HepG2 (cell line): Measurements from ENCODE around the gene PLG. TPM values are rescaled to one million over a fixed set of nuclear protein-coding genes. Genes with fewer than 3 reads are reported as not detected.

Experiments
- ATAC-seq: fragments of 200-7000 bp; cut with Tn5 transposase; 3 replicates; pipeline ENCODE4 v1.9.1; 2020; ENCODE audit warnings: mild to moderate bottlenecking, moderate library complexity
- BruUV-seq: library from RNA; stranded (reverse); fragments of 400-500 nt; replicated peaks from 2 replicates; lab custom pipeline; 2021; lab: Mats Ljungman, UMichigan
- CTCF ChIA-PET: fragments of 300-600 bp; formaldehyde crosslinking; extraction: SDS; loops from one replicate; lab custom pipeline; 2021; ENCODE audit warnings: low total read pairs, inconsistent platforms, low intra/inter-chr PET ratio; lab: Yijun Ruan, JAX
- POLR2A ChIA-PET: fragments of 350-600 bp; sonication (Branson Sonifier 250); formaldehyde crosslinking; loops from one replicate; lab custom pipeline; 2020; ENCODE audit warnings: antibody characterized with exemption, inconsistent platforms; lab: Yijun Ruan, JAX
- DNase-seq: peaks from one replicate; pipeline ENCODE4 v3.0.0-alpha.2; 2015; ENCODE audit warnings: low spot score
- FAIRE-seq: peaks from 3 replicates; lab custom pipeline; 2011; peaks lifted over from hg19 to GRCh38; lab: Jason Lieb, UNC
- H2AFZ ChIP-seq: one replicate; pipeline ENCODE4 v1.6.1; 2011; ENCODE audit warnings: low read length, inconsistent platforms
- H3K27ac ChIP-seq: fragments of 300-600 bp; 3 replicates; pipeline ENCODE4 v1.8.0; 2011; ENCODE audit warnings: mixed run types, mild to moderate bottlenecking, mixed read lengths, low read length, inconsistent platforms; ENCODE audit not compliant: insufficient read depth; ENCODE audit errors: extremely low read length
- H3K27me3 ChIP-seq, 2 experiments: fragments of 200-600 bp in 1 of 2; 2 replicates in 1 of 2; 3 replicates in 1 of 2; pipeline versions ENCODE4 v1.6.0 to v1.8.0; 2011; ENCODE audit warnings: low read length in 2 of 2, mild to moderate bottlenecking in 2 of 2, moderate library complexity in 2 of 2, inconsistent platforms in 1 of 2; ENCODE audit not compliant: insufficient read depth in 2 of 2, control insufficient read depth in 1 of 2
- H3K36me3 ChIP-seq, 2 experiments: fragments of 200-600 bp in 1 of 2; replicated peaks in 1 of 2; 2 replicates in 1 of 2; 3 replicates in 1 of 2; pipeline versions ENCODE4 v1.5.1 to v1.8.0; 2011; ENCODE audit warnings: low read length in 2 of 2, inconsistent platforms in 1 of 2; ENCODE audit not compliant: insufficient read depth in 2 of 2, control insufficient read depth in 1 of 2
- H3K4me1 ChIP-seq: 2 replicates; pipeline ENCODE4 v1.5.1; 2012; ENCODE audit warnings: low read length, inconsistent platforms; ENCODE audit not compliant: insufficient read depth
- H3K4me2 ChIP-seq: 2 replicates; pipeline ENCODE4 v1.6.0; 2011; ENCODE audit warnings: low read depth, low read length, inconsistent platforms
- H3K4me3 ChIP-seq, 3 experiments: fragments of 200-600 bp in 1 of 3; sonication (generic), shearing (Covaris generic) in 1 of 3; replicated peaks in 1 of 3; 2 replicates each; pipeline ENCODE4 v1.5.1; 2011 to 2016; ENCODE audit warnings: low read length in 3 of 3, inconsistent platforms in 2 of 3, low read depth in 2 of 3, mild to moderate bottlenecking in 2 of 3, control low read depth in 1 of 3, mixed read lengths in 1 of 3; ENCODE audit not compliant: insufficient read depth in 1 of 3
- H3K79me2 ChIP-seq: one replicate; pipeline ENCODE4 v1.6.1; 2011; ENCODE audit warnings: low read length, inconsistent platforms; ENCODE audit not compliant: insufficient read depth
- H3K9ac ChIP-seq: 2 replicates; pipeline ENCODE4 v1.6.0; 2011; ENCODE audit warnings: mild to moderate bottlenecking, low read depth, low read length, inconsistent platforms; ENCODE audit not compliant: insufficient read depth
- H3K9me3 ChIP-seq: 2 replicates; pipeline ENCODE4 v1.5.1; 2012; ENCODE audit warnings: mild to moderate bottlenecking, low read length
- H4K20me1 ChIP-seq: 2 replicates; pipeline ENCODE4 v1.6.0; 2011; ENCODE audit warnings: inconsistent platforms, mild to moderate bottlenecking, low read length, moderate library complexity; ENCODE audit not compliant: insufficient read depth
- ATF4 ChIP-seq, 2 experiments: fragments of 450-650 bp in 1 of 2; sonication (generic) in 1 of 2; formaldehyde crosslinking; IDR thresholded peaks; 2 replicates each; pipeline versions ENCODE4 v1.5.0 to v1.8.0; 2020 to 2022; ENCODE audit warnings: mild to moderate bottlenecking in 1 of 2, missing genetic modification reagents in 1 of 2
- FOXA1 ChIP-seq, 2 experiments: fragments of 450-650 bp in 1 of 2; sonication (generic) in 1 of 2; formaldehyde crosslinking in 1 of 2; IDR thresholded peaks; 2 replicates each; pipeline versions ENCODE4 v1.4.0 to v1.6.1; 2016 to 2020; ENCODE audit warnings: missing genetic modification reagents in 1 of 2
- HMGXB3 ChIP-seq: sonication (generic); formaldehyde crosslinking; IDR thresholded peaks from 2 replicates; pipeline ENCODE4 v1.4.0; 2020; ENCODE audit warnings: missing genetic modification reagents, borderline replicate concordance
- NRL ChIP-seq: sonication (generic); formaldehyde crosslinking; IDR thresholded peaks from 2 replicates; pipeline ENCODE4 v1.5.0; 2020; ENCODE audit warnings: missing genetic modification reagents, mild to moderate bottlenecking, moderate library complexity, borderline replicate concordance
- SNRNP70 ChIP-seq: fragments of 200-400 bp; formaldehyde crosslinking; IDR thresholded peaks from 2 replicates; pipeline ENCODE4 v1.6.1; 2017; ENCODE audit warnings: mild to moderate bottlenecking, low read depth, low read length, moderate library complexity
- SRSF9 ChIP-seq: fragments of 200-400 bp; formaldehyde crosslinking; IDR thresholded peaks from 2 replicates; pipeline ENCODE4 v1.6.1; 2018; ENCODE audit warnings: borderline replicate concordance, mild to moderate bottlenecking, low read depth, low read length; ENCODE audit not compliant: insufficient read depth, poor library complexity, severe bottlenecking
- ZBTB49 ChIP-seq: sonication (generic); formaldehyde crosslinking; IDR thresholded peaks from 2 replicates; pipeline ENCODE4 v1.4.0; 2020; ENCODE audit warnings: missing genetic modification reagents, borderline replicate concordance
- ZNF496 ChIP-seq: sonication (generic); formaldehyde crosslinking; IDR thresholded peaks from 2 replicates; pipeline ENCODE4 v1.8.1; 2023; ENCODE audit warnings: mild to moderate bottlenecking, moderate library complexity, missing genetic modification reagents; ENCODE audit not compliant: insufficient replicate concordance
- ZNF557 ChIP-seq: sonication (generic); formaldehyde crosslinking; IDR thresholded peaks from 2 replicates; pipeline ENCODE4 v1.4.0; 2020; ENCODE audit warnings: missing genetic modification reagents
- ZNF788 ChIP-seq: sonication (generic); formaldehyde crosslinking; IDR thresholded peaks from 2 replicates; pipeline ENCODE4 v1.5.0; 2020; ENCODE audit warnings: mild to moderate bottlenecking, missing genetic modification reagents, borderline replicate concordance
- WGBS: methylation state at CpG from one replicate; pipeline ENCODE4 v1.1.6; 2017; ENCODE audit warnings: low lambda C conversion rate; 5-methylcytosine and 5-hydroxymethylcytosine counted together
- in situ Hi-C: cut with HindIII; loops from 2 replicates; pipeline ENCODE4 v1.10.0; 2017; ENCODE audit warnings: low pct_unique_long_range_greater_than_20kb; ENCODE audit not compliant: extremely low pct_ligation_motif_present
- intact Hi-C: fragments of 100-400 bp; cut with micrococcal nuclease; formaldehyde crosslinking; loops from one replicate; pipeline ENCODE4 v1.10.0; 2022; ENCODE audit not compliant: unreplicated experiment
- polyA plus RNA-seq, 8 experiments: library from polyadenylated mRNA; depleted of rRNA in 3 of 8; stranded (reverse) in 7 of 8; unstranded in 1 of 8; fragments of >200 nt; fragmentation: Illumina TruSeq in 4 of 8; extraction: Trizol in 4 of 8; gene quantifications; 2 replicates each; pipeline versions ENCODE4 v1.2.1 to v1.2.3, GENCODE V29; 2011 to 2016; ENCODE audit warnings: low read depth in 4 of 8, missing spikeins in 1 of 8, mixed read lengths in 1 of 8; ENCODE audit not compliant: insufficient read depth in 1 of 8
- total RNA-seq, 5 experiments: library from RNA; depleted of rRNA; stranded (reverse); fragments of >200 nt; fragmentation: Illumina TruSeq; extraction: Trizol; gene quantifications; 2 replicates each; pipeline ENCODE4 v1.2.3, GENCODE V29; 2016; ENCODE audit warnings: low read depth in 1 of 5

Gene PLG
- total and polyA plus RNA-seq, 2 of the 13 experiments (the other 11 are each of a cell fraction or from before 2014, with no cell fraction given): 1.7 to 10.7 TPM

GRCh38 chr6:160791459-160791858 lies 89.4 kb downstream of the PLG start:
- H4K20me1 ChIP-seq: no peaks in the 10 kb centered on the region
- no peak overlapping the region for H3K4me3 ChIP-seq
- no peak overlapping the region for H3K27ac ChIP-seq
- no peaks in the 10 kb centered on the region for H3K36me3 ChIP-seq
- H3K79me2 ChIP-seq: no peaks in the 10 kb centered on the region
- H3K4me1 ChIP-seq: no peaks in the 10 kb centered on the region
- no peaks in the 10 kb centered on the region for H3K27me3 ChIP-seq
- no peaks in the 10 kb centered on the region for H3K9me3 ChIP-seq
- intact Hi-C loops (no loop called here), in situ Hi-C loops (no loop called here)
- no peak for TF ChIP-seq SNRNP70
- no peak for TF ChIP-seq ATF4 (CRISPR knock-in tag; IDR thresholded peaks at IDR 0.05)
- TF ChIP-seq ZNF788 (CRISPR knock-in tag): no peak
- no peak for TF ChIP-seq FOXA1 (IDR thresholded peaks at IDR 0.05)
- TF ChIP-seq FOXA1 (CRISPR knock-in tag; IDR thresholded peaks at IDR 0.05): no peak
- TF ChIP-seq HMGXB3 (CRISPR knock-in tag): no peak
- no peak for TF ChIP-seq ZBTB49 (CRISPR knock-in tag)
- no peak for TF ChIP-seq ZNF557
- no peak for TF ChIP-seq ZNF496 (CRISPR knock-in tag)
- TF ChIP-seq NRL: no peak
- TF ChIP-seq SRSF9: no peak
- H3K9ac ChIP-seq: no peak overlapping the region
- CTCF ChIA-PET: no interaction called here
- 43% methylated on average over 6 of the region's 6 CpGs for WGBS
- no peak for DNase-seq
- no TSS peak for BruUV-seq
- FAIRE-seq: no peak
- H2AFZ ChIP-seq: no peak overlapping the region
- POLR2A ChIA-PET: no interaction called here
- H3K4me2 ChIP-seq: no peak overlapping the region
- no peak for ATAC-seq
